ENCODE measurements around the gene DDAH2.

The DDAH2 gene

DNA sequence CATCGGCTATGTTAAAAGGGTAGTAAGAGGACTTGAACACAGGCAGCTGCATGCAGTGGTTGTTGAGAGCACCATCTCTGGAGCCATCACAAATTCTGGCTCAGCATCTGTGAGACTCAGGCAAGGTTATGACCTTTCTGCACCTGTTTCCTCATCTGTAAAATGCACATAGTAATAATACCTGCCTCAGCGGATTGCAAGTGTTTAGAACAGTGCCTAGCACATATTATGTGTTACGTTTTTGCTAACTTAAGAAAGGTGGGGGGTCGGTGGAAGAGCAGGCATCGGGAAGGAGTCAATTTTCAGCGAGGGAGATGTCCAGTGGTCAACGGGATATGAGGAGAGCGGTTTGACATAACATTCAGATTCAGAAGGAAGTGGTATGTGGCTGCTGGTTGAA lies 51.1 kb downstream of the DDAH2 start:
- H3K27me3 ChIP-seq (ENCODE audit: insufficient read depth, low read length), result no peaks in the 10 kb centered on the region
- H3K9me2 ChIP-seq (ENCODE audit: low read depth, low read length), result no peaks in the 10 kb centered on the region
- H3K27ac ChIP-seq (ENCODE audit: low read depth, low read length, poor library complexity, severe bottlenecking), result no peak overlapping the region
- peaks cover 6% of the 10 kb centered on the region for H3K36me3 ChIP-seq (ENCODE audit: insufficient read depth, low read length)
- no peak overlapping the region for H3K4me2 ChIP-seq (ENCODE audit: low read length)
- H3K4me3 ChIP-seq (ENCODE audit: low read depth, low read length, poor library complexity, severe bottlenecking), result no peak overlapping the region
- H3K4me1 ChIP-seq (ENCODE audit: insufficient read depth, low read length, severe bottlenecking), result peaks cover 16% of the 10 kb centered on the region
- no peaks in the 10 kb centered on the region for H3F3A ChIP-seq (ENCODE audit: insufficient read depth, low read length)
- TF ChIP-seq, protein P1, sequence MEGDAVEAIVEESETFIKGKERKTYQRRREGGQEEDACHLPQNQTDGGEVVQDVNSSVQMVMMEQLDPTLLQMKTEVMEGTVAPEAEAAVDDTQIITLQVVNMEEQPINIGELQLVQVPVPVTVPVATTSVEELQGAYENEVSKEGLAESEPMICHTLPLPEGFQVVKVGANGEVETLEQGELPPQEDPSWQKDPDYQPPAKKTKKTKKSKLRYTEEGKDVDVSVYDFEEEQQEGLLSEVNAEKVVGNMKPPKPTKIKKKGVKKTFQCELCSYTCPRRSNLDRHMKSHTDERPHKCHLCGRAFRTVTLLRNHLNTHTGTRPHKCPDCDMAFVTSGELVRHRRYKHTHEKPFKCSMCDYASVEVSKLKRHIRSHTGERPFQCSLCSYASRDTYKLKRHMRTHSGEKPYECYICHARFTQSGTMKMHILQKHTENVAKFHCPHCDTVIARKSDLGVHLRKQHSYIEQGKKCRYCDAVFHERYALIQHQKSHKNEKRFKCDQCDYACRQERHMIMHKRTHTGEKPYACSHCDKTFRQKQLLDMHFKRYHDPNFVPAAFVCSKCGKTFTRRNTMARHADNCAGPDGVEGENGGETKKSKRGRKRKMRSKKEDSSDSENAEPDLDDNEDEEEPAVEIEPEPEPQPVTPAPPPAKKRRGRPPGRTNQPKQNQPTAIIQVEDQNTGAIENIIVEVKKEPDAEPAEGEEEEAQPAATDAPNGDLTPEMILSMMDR (IDR thresholded peaks at IDR 0.05; ENCODE audit: low read length), result no peak
- TF ChIP-seq EZH2 (IDR thresholded peaks at IDR 0.05; ENCODE audit: borderline replicate concordance, low read length), result no peak
- no peak overlapping the region for H3K9ac ChIP-seq (ENCODE audit: low read length)
- no peaks in the 10 kb centered on the region for H3K9me3 ChIP-seq (ENCODE audit: low read length)
- no peaks in the 10 kb centered on the region for H4K20me1 ChIP-seq (ENCODE audit: insufficient read depth, low read length)
- no peaks in the 10 kb centered on the region for H3K79me2 ChIP-seq (ENCODE audit: insufficient read depth, low read length)
- no peak overlapping the region for H2AFZ ChIP-seq (ENCODE audit: low read length)

All from OCI-LY1 (cell line).